H54 (cell line): Measurements from ENCODE around the gene RET.
"Not testable (repeated sequence)": the region's sequence is repeated elsewhere in the genome, so short reads cannot be mapped to it uniquely, and the experiment has no call there.

Experiments used
- DNase-seq: peaks from one replicate; pipeline ENCODE4 v3.0.0; 2011; ENCODE audit warnings: low spot score, mixed read lengths; ENCODE audit not compliant: insufficient read length
- FAIRE-seq: peaks from 3 replicates; lab custom pipeline; 2011; peaks lifted over from hg19 to GRCh38; lab: Jason Lieb, UNC
- POLR2A ChIP-seq: IDR thresholded peaks from 2 replicates; pipeline ENCODE4 v1.6.1; 2011; ENCODE audit warnings: low read depth, mild to moderate bottlenecking, low read length

The RET gene

GRCh38 chr10:43135064-43135463, 58.2 kb downstream of the RET start:
- TF ChIP-seq POLR2A: no peak
- no peak for DNase-seq
- no peak for FAIRE-seq

GRCh38 chr10:43135656-43136055, 58.8 kb downstream of the RET start:
- DNase-seq (no peak), FAIRE-seq (no peak)
- no peak for TF ChIP-seq POLR2A

GRCh38 chr10:43136432-43136831, 59.6 kb downstream of the RET start:
- FAIRE-seq (no peak), DNase-seq (no peak)
- TF ChIP-seq POLR2A: no peak

GRCh38 chr10:43136995-43137716, 60.3 kb downstream of the RET start:
- TF ChIP-seq POLR2A: no peak
- no peak for FAIRE-seq
- DNase-seq: no peak

GRCh38 chr10:43137717-43138020, 60.8 kb downstream of the RET start:
- no peak for DNase-seq
- no peak for FAIRE-seq
- no peak for TF ChIP-seq POLR2A

GRCh38 chr10:43138021-43138756, 61.3 kb downstream of the RET start, which contains the start of gene CSGALNACT2:
Gene CSGALNACT2, plus strand, starts transcription at chr10:43138445. Its CDS starts 16,705 bp downstream, at chr10:43155150.
- FAIRE-seq (no peak), DNase-seq (peak; percentile 84)
- TF ChIP-seq POLR2A: peak; percentile 86

- DNase-seq: no peak
- no peak for FAIRE-seq
- no peak for TF ChIP-seq POLR2A
These were observed 61.9 kb downstream of the RET start for GRCh38 chr10:43138757-43139241.

- DNase-seq (no peak), FAIRE-seq (no peak)
These were observed 64.6 kb downstream of the RET start for GRCh38 chr10:43141421-43141820.

GRCh38 chr10:43145311-43145710, 68.4 kb downstream of the RET start:
- FAIRE-seq (no peak), DNase-seq (no peak)
- TF ChIP-seq POLR2A: no peak

More at GRCh38 chr10:43141421-43141820, 64.6 kb downstream of the RET start:
- no peak for TF ChIP-seq POLR2A

GRCh38 chr10:43145936-43146335, 69.1 kb downstream of the RET start:
- not testable (repeated sequence) for DNase-seq, FAIRE-seq

GRCh38 chr10:43151371-43151770, 74.5 kb downstream of the RET start:
- DNase-seq (no peak), FAIRE-seq (no peak)
- TF ChIP-seq POLR2A: no peak

GRCh38 chr10:43153901-43154300, 77.0 kb downstream of the RET start:
- no peak for FAIRE-seq

GRCh38 chr10:43155221-43155620, 78.4 kb downstream of the RET start:
- DNase-seq: no peak
- TF ChIP-seq POLR2A: no peak
- FAIRE-seq: no peak

More at GRCh38 chr10:43153901-43154300, 77.0 kb downstream of the RET start:
- TF ChIP-seq POLR2A: no peak
- DNase-seq: no peak

GRCh38 chr10:43155741-43156140, 78.9 kb downstream of the RET start:
- DNase-seq: no peak
- FAIRE-seq: peak; percentile 57
- TF ChIP-seq POLR2A: no peak

GRCh38 chr10:43156590-43157341, 79.9 kb downstream of the RET start:
- FAIRE-seq (no peak), DNase-seq (no peak)
- TF ChIP-seq POLR2A: no peak
